Endothelial cell of umbilical vein (primary cell): ENCODE results near the gene FAM120AOS. TPM values are rescaled to one million over a fixed set of nuclear protein-coding genes. Genes with fewer than 3 reads are reported as not detected.

Experiments used
- BruUV-seq: library from RNA; stranded (reverse); fragments of 400-500 nt; replicated peaks from 2 replicates; lab custom pipeline; 2021; lab: Mats Ljungman, UMichigan
- CTCF ChIA-PET: fragments of 300-600, 350-600 bp; sonication (Branson Sonifier 250); formaldehyde crosslinking; loops from one replicate; lab custom pipeline; 2021; ENCODE audit warnings: antibody characterized with exemption, inconsistent platforms; lab: Charles Lee
- POLR2A ChIA-PET: fragments of 300-600, 350-600 bp; sonication (Branson Sonifier 250); formaldehyde crosslinking; loops from one replicate; lab custom pipeline; 2021; ENCODE audit warnings: antibody characterized with exemption, inconsistent platforms; lab: Charles Lee
- DNase-seq: peaks from one replicate; pipeline ENCODE4 v3.0.0-alpha.2; 2011; ENCODE audit warnings: low read depth, low spot score
- FAIRE-seq: peaks from 2 replicates; lab custom pipeline; 2011; peaks lifted over from hg19 to GRCh38; lab: Jason Lieb, UNC
- H2AFZ ChIP-seq: 2 replicates; pipeline ENCODE4 v1.6.0; 2012; ENCODE audit warnings: low read depth, low read length, control low read depth, inconsistent platforms
- H3K27ac ChIP-seq: 2 replicates; pipeline ENCODE4 v1.5.1; 2011; ENCODE audit warnings: low read depth, mild to moderate bottlenecking, control low read depth, low read length, moderate library complexity; ENCODE audit not compliant: insufficient read depth
- H3K27me3 ChIP-seq, 2 experiments: 2 replicates each; pipeline versions ENCODE4 v1.6.0 to v1.6.1; 2011; ENCODE audit warnings: low read length in 2 of 2, mixed read lengths in 1 of 2; ENCODE audit not compliant: control insufficient read depth in 2 of 2, insufficient read depth in 2 of 2
- H3K36me3 ChIP-seq, 2 experiments: 2 replicates in 1 of 2; 3 replicates in 1 of 2; pipeline ENCODE4 v1.5.1; 2011; ENCODE audit warnings: low read length in 2 of 2, mild to moderate bottlenecking in 1 of 2, moderate library complexity in 1 of 2; ENCODE audit not compliant: control insufficient read depth in 2 of 2, insufficient read depth in 2 of 2; ENCODE audit errors: extremely low read depth in 1 of 2
- H3K4me1 ChIP-seq: 3 replicates; pipeline ENCODE4 v1.5.1; 2011; ENCODE audit warnings: mild to moderate bottlenecking, low read length; ENCODE audit not compliant: control insufficient read depth, insufficient read depth; ENCODE audit errors: extremely low read depth
- H3K4me2 ChIP-seq: 2 replicates; pipeline ENCODE4 v1.6.1; 2011; ENCODE audit warnings: low read length, control low read depth, mixed read lengths; ENCODE audit not compliant: insufficient read depth
- H3K4me3 ChIP-seq, 3 experiments: fragments of 200-600 bp in 1 of 3; sonication (generic), shearing (Covaris generic) in 1 of 3; replicated peaks in 1 of 3; 2 replicates each; pipeline ENCODE4 v1.5.1; 2011 to 2016; ENCODE audit warnings: control low read depth in 3 of 3, low read length in 3 of 3, mild to moderate bottlenecking in 2 of 3, inconsistent platforms in 1 of 3, low read depth in 1 of 3, moderate library complexity in 1 of 3; ENCODE audit not compliant: insufficient read depth in 1 of 3
- H3K79me2 ChIP-seq: 2 replicates; pipeline ENCODE4 v1.6.0; 2012; ENCODE audit warnings: low read length, inconsistent platforms; ENCODE audit not compliant: control insufficient read depth, insufficient read depth
- H3K9ac ChIP-seq: replicated peaks from 2 replicates; pipeline ENCODE3; 2011; ENCODE audit warnings: low read length, control low read depth; ENCODE audit not compliant: insufficient read depth; ENCODE audit errors: extremely low read depth
- H3K9me1 ChIP-seq: replicated peaks from 3 replicates; pipeline ENCODE4 v1.6.0; 2011; ENCODE audit warnings: mild to moderate bottlenecking, low read length; ENCODE audit not compliant: control insufficient read depth, insufficient read depth; ENCODE audit errors: extremely low read depth
- H3K9me3 ChIP-seq: replicated peaks from 2 replicates; pipeline ENCODE4 v1.5.1; 2012; ENCODE audit warnings: low read length, inconsistent platforms; ENCODE audit not compliant: control insufficient read depth, insufficient read depth
- H4K20me1 ChIP-seq: replicated peaks from 2 replicates; pipeline ENCODE3; 2011; ENCODE audit warnings: mild to moderate bottlenecking, low read length; ENCODE audit not compliant: control insufficient read depth, insufficient read depth; ENCODE audit errors: extremely low read depth
- CTCF ChIP-seq, 2 donors: IDR thresholded peaks; 1 replicate in 1 of 2; 2 replicates in 1 of 2; pipeline ENCODE4 v1.5.1; 2011; ENCODE audit warnings: low read length in 2 of 2, mild to moderate bottlenecking in 2 of 2, moderate library complexity in 2 of 2, control low read depth in 1 of 2, inconsistent platforms in 1 of 2, low read depth in 1 of 2; ENCODE audit not compliant: insufficient read depth in 1 of 2; ENCODE audit errors: extremely low read depth in 1 of 2
- FOS ChIP-seq: IDR thresholded peaks from 2 replicates; pipeline ENCODE4 v1.6.1; 2011; ENCODE audit warnings: mild to moderate bottlenecking, low read length, moderate library complexity, borderline replicate concordance; ENCODE audit not compliant: insufficient read depth
- GATA2 ChIP-seq: IDR thresholded peaks from 2 replicates; pipeline ENCODE4 v1.7.0; 2011; ENCODE audit warnings: low read depth, mild to moderate bottlenecking, moderate library complexity, mixed read lengths, low read length; ENCODE audit not compliant: insufficient read length, insufficient read depth
- JUN ChIP-seq: IDR thresholded peaks from 2 replicates; pipeline ENCODE4 v1.6.1; 2011; ENCODE audit warnings: borderline replicate concordance, low read depth; ENCODE audit not compliant: insufficient read length, insufficient read depth
- MAX ChIP-seq: IDR thresholded peaks from 2 replicates; pipeline ENCODE4 v1.6.1; 2011; ENCODE audit not compliant: insufficient read depth, insufficient read length
- dilution Hi-C: fragments of 300-500 bp; cut with MboI; formaldehyde crosslinking; loops from one replicate; pipeline ENCODE4 v1.15.0; 2019; ENCODE audit warnings: low sequenced_read_pairs; ENCODE audit not compliant: extremely low pct_ligation_motif_present
- intact Hi-C: fragments of 100-400 bp; cut with micrococcal nuclease; formaldehyde crosslinking; loops from one replicate; pipeline ENCODE4 v1.10.0; 2022
- polyA plus RNA-seq, 4 experiments: library from polyadenylated mRNA; depleted of rRNA in 3 of 4; stranded (reverse) in 3 of 4; unstranded in 1 of 4; fragments of >200 nt; gene quantifications; 2 replicates each; pipeline versions ENCODE4 v1.2.1 to v1.2.3, GENCODE V29; 2011 to 2012; ENCODE audit warnings: missing spikeins in 1 of 4
- total RNA-seq: library from RNA; stranded (reverse); gene quantifications from 2 replicates; pipeline ENCODE4 v1.2.3, GENCODE V29; 2021

Gene FAM120AOS
- total and polyA plus RNA-seq, 2 donors (not counting 3 experiments of a cell fraction or from before 2014, with no cell fraction given), result 25.9 to 32.4 TPM

GRCh38 chr9:93464876-93465275, 11.5 kb upstream of the FAM120AOS start:
- H3K4me3 ChIP-seq, result no peak overlapping the region
- TF ChIP-seq MAX (no peak), GATA2 (no peak), JUN (no peak), CTCF (IDR thresholded peaks at IDR 0.05; ENCODE audit: extremely low read depth in 1 of 2, insufficient read depth in 1 of 2, low read depth in 1 of 2, low read length in 2 of 2) (no peak), FOS (no peak)
- no peaks in the 10 kb centered on the region for H3K36me3 ChIP-seq
- dilution Hi-C loops, result no loop called here
- DNase-seq, result no peak
- no peaks in the 10 kb centered on the region for H3K9me1 ChIP-seq
- ChIA-PET POLR2A (interaction anchor here (1.4 kb wide), 1 partner anchor 101 kb away, joined by 3 read pairs; no protein-coding TSS in a partner anchor), CTCF (interaction anchor here (1.2 to 3.5 kb wide), 6 partner anchors 8 to 101 kb away, joined by 3 to 18 read pairs (median 6); partner anchors contain the start of gene FAM120AOS)
- H3K4me2 ChIP-seq, result no peak overlapping the region
- H4K20me1 ChIP-seq, result peaks cover 13% of the 10 kb centered on the region
- peaks cover 99% of the 10 kb centered on the region for H3K79me2 ChIP-seq
- FAIRE-seq, result no peak
- no peak overlapping the region for H2AFZ ChIP-seq
- no peaks in the 10 kb centered on the region for H3K9me3 ChIP-seq
- intact Hi-C loops, result no loop called here
- H3K27ac ChIP-seq, result no peak overlapping the region
- H3K9ac ChIP-seq, result no peak overlapping the region
- H3K27me3 ChIP-seq, result no peaks in the 10 kb centered on the region
- no TSS peak for BruUV-seq
- H3K4me1 ChIP-seq, result peaks cover 35% of the 10 kb centered on the region
